LNCaP clone FGC (cell line): Measurements from ENCODE around the gene NTRK2.

ENCODE experiments used
- DNase-seq: peaks from one replicate; pipeline ENCODE4 v3.0.0-alpha.2; 2011; ENCODE audit warnings: low read depth
- H3K4me3 ChIP-seq: 2 replicates; pipeline ENCODE4 v1.5.1; 2011; ENCODE audit warnings: mild to moderate bottlenecking, low read depth, low read length, control low read depth
- CTCF ChIP-seq: IDR thresholded peaks from 2 replicates; pipeline ENCODE4 v1.5.1; 2012; ENCODE audit warnings: mild to moderate bottlenecking; ENCODE audit not compliant: control insufficient read depth, insufficient read depth; ENCODE audit errors: extremely low read depth

Gene NTRK2

DNA sequence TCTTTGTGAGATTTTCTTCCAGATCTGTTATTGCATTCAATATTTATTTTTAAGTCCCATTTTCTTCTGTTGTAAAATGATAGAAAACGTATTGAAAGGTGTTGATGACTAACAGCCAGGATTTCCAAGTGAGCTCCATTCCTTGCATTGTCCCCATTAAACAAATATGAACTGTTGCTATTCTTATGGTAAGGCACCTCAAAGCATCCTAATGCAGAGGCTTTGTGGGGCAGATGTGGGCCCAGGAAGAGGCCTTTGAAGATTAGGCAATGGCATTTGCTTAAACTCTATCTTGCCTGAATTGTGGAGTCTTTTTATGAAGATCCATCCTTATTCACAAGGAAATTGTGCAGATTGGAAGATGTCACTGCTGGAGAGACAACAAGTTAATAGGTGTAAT lies 38.9 kb downstream of the NTRK2 start:
- TF ChIP-seq CTCF, result no peak
- no peak overlapping the region for H3K4me3 ChIP-seq
- DNase-seq, result no peak

DNA sequence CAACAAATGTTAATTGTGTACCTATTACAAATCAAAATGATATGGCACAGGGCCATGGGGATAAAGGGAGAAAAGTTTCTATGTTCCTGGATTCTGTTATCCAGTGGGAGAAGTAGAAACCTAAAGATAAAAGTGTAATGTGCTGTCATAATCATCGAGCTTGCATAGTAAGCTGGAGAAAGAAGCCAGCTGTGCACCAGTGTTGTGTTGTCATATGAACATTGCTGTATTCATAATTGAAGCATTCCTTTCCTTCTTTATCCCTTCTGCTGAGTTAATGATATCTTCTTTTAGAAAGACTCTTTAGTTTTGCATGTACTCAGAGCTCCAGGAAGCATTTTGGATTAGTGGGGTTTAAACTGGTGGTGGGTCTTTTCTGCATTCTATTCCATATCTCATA lies 39.5 kb downstream of the NTRK2 start:
- DNase-seq, result no peak
- no peak overlapping the region for H3K4me3 ChIP-seq
- no peak for TF ChIP-seq CTCF

DNA sequence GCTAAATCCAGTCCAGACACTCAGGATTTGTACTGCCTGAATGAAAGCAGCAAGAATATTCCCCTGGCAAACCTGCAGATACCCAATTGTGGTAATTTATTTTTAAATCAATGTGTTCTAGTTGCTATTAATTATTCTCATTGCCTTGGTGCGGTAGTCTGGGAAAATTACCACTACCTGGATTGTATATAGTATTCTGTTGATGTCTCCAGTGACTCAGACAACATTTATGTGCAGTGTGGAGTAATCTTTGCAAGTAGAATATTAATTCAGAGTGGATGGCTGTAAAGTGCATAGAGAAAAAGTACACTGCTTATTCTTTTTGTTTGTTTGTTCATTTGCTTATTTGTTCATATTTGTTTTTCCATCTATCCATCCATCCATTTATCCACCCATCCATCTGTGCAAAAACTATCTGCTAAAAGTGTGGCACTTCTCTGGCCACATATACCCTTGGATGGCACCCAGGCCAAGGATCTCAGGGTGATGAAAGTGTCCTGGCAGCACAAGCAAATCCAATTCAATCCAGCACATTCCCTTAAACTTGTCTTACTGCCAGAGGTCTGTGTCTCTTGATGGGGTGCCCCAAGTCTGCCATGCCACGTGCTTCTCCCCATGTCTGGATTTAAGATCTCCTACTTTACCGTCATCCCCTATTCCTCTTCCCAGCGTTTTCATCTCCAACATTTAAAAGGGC lies 41.3 kb downstream of the NTRK2 start:
- H3K4me3 ChIP-seq, result no peak overlapping the region
- no peak for TF ChIP-seq CTCF
- DNase-seq, result no peak

DNA sequence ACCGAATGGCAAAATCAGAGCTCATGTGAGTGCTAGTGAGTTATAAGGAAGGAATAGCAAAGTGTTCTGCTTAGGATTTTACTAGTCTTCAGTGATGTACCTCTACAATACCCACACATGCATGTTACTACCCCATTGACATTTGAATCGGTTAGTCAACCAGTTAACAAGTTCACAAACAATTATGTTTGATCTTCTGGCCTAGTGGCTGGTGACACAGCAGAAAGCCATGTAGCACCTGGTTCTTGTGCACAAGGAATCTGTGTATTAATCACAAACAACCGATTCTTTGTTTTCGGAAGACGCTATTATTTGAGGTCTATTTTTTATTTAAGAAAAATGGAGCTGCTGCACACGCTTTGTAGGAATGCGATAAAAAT lies 41.9 kb downstream of the NTRK2 start:
- no peak for TF ChIP-seq CTCF
- H3K4me3 ChIP-seq, result no peak overlapping the region
- DNase-seq, result no peak

GRCh38 chr9:84711936-84712335 lies 42.4 kb downstream of the NTRK2 start:
- no peak for DNase-seq
- no peak for TF ChIP-seq CTCF
- H3K4me3 ChIP-seq, result no peak overlapping the region

DNA sequence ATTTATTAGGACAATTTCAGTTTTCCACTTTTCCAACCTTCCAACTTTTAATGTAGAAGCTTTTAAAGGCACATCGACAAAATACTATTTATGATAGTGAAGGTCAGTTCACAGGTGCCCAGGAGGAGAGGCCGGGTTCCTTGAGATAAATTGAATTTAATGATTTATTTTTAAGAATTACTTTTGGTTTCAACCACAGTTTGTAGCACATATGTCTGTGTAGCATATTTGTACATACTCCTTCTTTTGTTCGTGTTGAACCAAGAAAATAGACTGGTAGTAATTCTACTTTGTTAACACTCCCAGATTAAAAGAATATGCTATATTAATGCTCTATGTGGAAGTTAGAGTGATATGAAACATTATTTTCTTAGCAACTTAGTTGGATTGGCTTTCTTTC lies 46.7 kb downstream of the NTRK2 start:
- no peak overlapping the region for H3K4me3 ChIP-seq
- no peak for TF ChIP-seq CTCF
- no peak for DNase-seq

- no peak for TF ChIP-seq CTCF
- peak; percentile 58 for DNase-seq
- no peak overlapping the region for H3K4me3 ChIP-seq
Observed at GRCh38 chr9:84718476-84718875, 48.9 kb downstream of the NTRK2 start.
